Fibroblast of peridontal ligament (primary cell): ENCODE measurements around the gene GABRR2.

Experiments used
- DNase-seq: peaks from one replicate; pipeline ENCODE4 v3.0.0-alpha.2; 2010; ENCODE audit errors: extremely low read depth

Gene GABRR2

DNA sequence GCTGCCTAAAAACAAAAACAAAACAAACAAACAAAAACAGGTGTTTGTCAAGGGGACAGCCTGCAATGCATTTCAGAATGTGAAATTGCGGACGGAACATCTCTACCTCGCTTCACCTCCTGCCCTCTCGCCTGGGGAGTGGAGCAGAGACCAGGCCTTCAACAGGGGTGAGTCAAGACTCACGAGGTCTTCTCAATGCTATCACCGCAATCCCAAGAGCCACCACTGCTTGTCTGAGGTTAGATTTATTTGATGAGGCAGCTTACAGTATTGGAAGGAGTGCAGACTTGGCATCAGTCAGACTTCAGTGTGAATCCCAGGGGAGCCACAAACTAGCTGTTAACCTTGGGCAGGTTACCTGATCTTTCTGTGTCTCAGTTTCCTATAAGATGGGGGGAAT, 105.6 kb downstream of the GABRR2 start:
- no peak for DNase-seq

DNA sequence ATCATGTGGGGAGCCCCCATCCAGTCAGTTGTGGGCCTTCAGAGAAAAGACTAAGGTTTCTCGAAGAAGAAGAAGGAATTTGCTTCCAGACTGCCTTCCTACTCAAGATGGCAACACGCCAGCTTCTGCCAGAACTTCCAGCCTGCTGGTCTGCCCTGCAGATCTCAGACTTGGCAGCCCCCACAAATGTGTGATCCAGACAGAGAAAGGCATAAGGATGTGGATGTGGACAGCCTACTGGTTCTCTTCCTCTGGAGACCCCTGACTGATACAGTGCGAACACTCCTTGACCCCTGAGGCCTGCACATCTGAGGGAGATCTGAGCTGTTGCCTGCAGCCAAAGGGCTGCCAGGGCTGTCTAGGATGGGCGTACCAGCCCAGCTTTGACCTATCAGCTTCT, 106.5 kb downstream of the GABRR2 start:
- DNase-seq, result no peak
